HEK293T (cell line): ENCODE data around the gene AGBL1.
"Not testable (repeated sequence)": the region's sequence is repeated elsewhere in the genome, so short reads cannot be mapped to it uniquely, and the experiment has no call there.

Experiments
- FOXM1 ChIP-seq: fragments of 450-650 bp; IDR thresholded peaks from 2 replicates; pipeline ENCODE4 v1.6.1; 2017; ENCODE audit warnings: mild to moderate bottlenecking, borderline replicate concordance
- SP1 ChIP-seq: fragments of 450-650 bp; IDR thresholded peaks from 2 replicates; pipeline ENCODE4 v1.6.1; 2017

DNA sequence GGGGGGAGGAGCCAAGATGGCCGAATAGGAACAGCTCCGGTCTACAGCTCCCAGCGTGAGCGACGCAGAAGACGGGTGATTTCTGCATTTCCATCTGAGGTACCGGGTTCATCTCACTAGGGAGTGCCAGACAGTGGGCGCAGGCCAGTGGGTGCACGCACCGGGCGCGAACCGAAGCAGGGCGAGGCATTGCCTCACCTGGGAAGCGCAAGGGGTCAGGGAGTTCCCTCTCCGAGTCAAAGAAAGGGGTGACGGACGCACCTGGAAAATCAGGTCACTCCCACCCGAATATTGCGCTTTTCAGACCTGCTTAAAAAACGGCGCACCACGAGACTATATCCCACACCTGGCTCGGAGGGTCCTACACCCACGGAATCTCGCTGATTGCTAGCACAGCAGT, 448.4 kb downstream of the AGBL1 start:
- TF ChIP-seq FOXM1, SP1: not testable (repeated sequence)
